Suprapubic skin (tissue), 3 donors: ENCODE measurements around the gene CKB.

Experiments
- EP300 ChIP-seq: sonication (generic); formaldehyde crosslinking; IDR thresholded peaks from one replicate; pipeline ENCODE4 v1.6.1; 2017; ENCODE audit warnings: antibody characterized with exemption
- TF ChIP-seq, protein P1 (sequence below), 2 donors: fragments of 200-600 bp in 1 of 2; fragments of 450-650 bp in 1 of 2; sonication (generic) in 1 of 2; IDR thresholded peaks; one replicate each; pipeline ENCODE4 v1.5.1; 2016 to 2019; ENCODE audit warnings: antibody characterized with exemption in 2 of 2, mild to moderate bottlenecking in 1 of 2, moderate library complexity in 1 of 2

DNA sequence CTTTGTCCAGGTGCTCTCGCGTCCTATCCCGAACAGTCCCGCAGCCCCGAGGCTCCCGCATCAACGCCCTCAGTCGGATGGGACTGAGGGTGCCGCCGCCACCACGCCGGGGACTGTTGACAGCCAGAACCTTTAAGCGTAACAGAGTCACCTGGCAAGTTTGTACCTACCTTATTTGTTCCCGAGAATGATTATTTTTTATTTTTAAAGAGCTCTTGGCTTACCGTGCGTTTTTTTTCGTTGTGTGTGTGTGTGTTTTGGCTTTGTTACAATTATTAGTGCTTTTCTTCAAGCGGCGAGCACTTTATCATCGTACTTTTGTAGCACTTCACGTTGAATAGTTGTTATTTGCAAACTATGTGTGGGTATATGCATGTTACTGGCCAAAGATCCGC is 40.6 kb upstream of the CKB start:
- TF ChIP-seq, protein P1, sequence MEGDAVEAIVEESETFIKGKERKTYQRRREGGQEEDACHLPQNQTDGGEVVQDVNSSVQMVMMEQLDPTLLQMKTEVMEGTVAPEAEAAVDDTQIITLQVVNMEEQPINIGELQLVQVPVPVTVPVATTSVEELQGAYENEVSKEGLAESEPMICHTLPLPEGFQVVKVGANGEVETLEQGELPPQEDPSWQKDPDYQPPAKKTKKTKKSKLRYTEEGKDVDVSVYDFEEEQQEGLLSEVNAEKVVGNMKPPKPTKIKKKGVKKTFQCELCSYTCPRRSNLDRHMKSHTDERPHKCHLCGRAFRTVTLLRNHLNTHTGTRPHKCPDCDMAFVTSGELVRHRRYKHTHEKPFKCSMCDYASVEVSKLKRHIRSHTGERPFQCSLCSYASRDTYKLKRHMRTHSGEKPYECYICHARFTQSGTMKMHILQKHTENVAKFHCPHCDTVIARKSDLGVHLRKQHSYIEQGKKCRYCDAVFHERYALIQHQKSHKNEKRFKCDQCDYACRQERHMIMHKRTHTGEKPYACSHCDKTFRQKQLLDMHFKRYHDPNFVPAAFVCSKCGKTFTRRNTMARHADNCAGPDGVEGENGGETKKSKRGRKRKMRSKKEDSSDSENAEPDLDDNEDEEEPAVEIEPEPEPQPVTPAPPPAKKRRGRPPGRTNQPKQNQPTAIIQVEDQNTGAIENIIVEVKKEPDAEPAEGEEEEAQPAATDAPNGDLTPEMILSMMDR (IDR thresholded peaks at IDR 0.05), result no peak
- TF ChIP-seq EP300, result no peak
